Stimulated activated CD4-positive, alpha-beta T cell treated with anti-CD3 and anti-CD28 coated beads, Interleukin-1b, Interleukin-23, amount 100 ng/mL, for 24 hours (primary cell): Measurements from ENCODE around the gene TK1.

ENCODE experiments used
- DNase-seq, 4 experiments: peaks; one replicate each; pipeline ENCODE4 v3.0.0-alpha.2; 2020; ENCODE audit warnings: low read depth in 4 of 4, low spot score in 1 of 4

TK1 gene

DNA sequence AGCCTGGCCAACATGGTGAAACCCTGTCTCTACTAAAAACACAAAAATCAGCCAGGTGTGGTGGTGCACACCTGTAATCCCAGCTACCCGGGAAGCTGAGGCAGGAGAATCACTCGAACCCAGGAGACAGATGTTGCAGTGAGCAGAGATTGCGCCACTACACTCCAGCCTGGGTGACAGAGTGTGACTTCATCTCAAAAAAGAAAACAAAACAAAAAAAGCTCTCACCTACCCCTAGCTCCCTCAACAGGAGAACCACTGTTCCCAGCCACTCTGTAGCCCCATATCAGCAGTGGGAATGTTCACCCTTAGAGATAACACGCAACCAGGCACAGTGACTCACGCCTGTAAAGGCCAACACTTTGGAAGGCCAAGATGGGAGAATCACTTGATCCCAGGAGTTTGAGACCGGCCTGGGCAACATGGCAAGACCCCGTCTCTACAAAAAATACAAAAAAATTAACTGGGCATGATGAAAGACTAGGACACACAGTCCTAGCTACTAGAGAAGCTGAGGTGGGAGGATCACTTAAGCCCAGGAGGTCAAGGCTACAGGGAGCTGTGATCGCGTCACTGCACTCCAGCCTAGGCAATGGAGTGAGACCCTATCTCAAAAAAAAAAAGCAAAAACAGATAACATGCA is 50.9 kb downstream of the TK1 start:
- no peak for DNase-seq

GRCh38 chr17:78134899-78135385 is 51.9 kb downstream of the TK1 start:
- DNase-seq: no peak

GRCh38 chr17:78133971-78134898 is 52.6 kb downstream of the TK1 start:
- DNase-seq: peak in 2 of 4 experiments; percentile 59 to 65

- no peak for DNase-seq
Measured at GRCh38 chr17:78133179-78133951, 53.5 kb downstream of the TK1 start.

DNA sequence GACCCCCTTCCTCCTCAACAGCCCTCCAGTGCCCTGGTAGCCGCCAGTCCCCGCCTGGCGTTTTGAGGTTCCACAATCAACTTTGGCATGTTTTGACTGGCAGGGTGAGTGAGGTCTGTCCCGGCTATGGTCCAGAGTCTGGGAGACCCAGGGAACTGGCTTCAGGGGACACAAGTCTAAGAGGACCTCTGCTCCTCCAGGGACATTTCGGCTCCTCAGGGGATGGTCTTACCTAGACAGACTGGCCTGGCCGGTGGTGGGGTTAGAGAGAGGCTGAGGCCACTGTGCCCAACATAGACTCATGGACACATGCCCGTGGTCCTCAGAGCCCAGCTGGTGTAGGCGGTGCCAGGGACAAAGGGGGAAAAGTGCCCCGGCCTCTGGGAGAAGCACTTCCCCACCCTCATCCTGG is 54.1 kb downstream of the TK1 start:
- DNase-seq: no peak

DNA sequence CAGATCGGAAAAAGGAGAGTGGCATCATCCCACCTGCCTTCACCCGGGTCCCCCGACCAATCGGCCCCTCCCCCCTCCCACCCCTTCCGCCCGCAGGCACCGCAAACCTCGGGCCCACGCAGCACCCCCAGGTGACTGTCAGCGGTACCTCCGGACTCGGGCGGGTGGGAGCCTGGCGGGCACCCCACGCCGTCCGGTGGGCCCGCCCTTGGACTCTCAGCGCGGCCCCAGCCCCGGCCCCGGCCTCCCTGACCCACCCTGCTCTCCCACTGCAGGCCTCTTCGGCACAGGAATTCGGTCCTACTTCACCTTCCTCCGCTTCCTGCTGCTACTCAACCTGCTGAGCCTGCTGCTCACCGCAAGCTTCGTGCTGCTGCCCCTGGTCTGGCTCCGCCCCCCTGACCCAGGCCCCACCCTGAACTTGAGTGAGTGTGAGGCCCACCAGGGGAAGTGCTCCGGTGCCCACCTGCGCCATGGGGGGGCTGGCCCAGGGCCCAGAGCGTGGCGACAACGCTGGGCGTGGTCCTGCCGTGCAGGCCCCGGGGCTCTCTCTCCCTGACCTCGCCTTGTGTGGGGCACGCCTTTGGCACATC is 54.7 kb downstream of the TK1 start:
- DNase-seq: peak in 1 of 4 experiments; percentile 65

DNA sequence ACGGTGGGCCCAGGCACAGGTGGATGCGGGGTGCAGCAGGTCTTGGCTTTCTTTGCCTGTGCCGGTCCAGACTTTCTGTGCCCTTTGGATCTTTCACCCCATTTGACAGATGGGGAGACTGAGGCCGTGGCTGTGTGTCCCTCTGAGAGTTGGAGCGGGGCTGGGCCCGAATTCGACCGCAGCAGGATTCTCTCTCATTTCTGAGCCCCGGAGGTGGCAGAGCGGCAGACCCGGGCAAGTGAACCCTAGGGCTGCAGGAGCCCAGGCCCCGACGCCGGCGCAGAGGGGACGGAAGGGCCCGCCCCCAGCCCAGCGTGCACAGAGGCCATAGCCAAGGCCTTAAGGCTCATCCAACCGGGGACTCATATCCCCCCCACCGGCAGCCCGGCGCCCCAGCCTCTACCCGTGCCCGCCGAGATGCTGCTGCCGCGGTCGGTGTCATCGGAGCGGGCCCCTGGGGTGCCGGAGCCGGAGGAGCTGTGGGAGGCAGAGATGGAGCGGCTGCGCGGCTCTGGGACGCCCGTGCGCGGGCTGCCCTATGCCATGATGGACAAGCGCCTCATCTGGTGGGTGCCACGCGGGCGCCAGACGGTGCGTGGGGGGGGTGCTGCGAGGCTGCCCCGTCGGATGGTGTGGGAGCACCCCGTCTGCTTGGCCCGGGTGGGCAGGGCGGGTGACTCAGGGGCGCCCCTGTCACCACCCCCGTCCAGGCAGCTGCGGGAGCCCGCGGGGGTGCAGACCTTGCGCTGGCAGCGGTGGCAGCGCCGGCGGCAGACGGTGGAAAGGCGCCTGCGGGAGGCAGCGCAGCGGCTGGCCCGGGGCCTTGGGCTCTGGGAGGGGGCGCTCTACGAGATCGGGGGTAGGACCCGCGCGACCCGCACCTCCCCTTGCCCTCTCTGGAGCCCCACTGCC is 55.4 kb downstream of the TK1 start:
- no peak for DNase-seq

- DNase-seq: peak in 1 of 4 experiments; percentile 59
Measured at GRCh38 chr17:78130437-78131101, 56.3 kb downstream of the TK1 start, which contains the start of gene TMC8. Gene TMC8 (plus strand): TSS chr17:78130771. CDS start chr17:78131589, 818 bp downstream.

DNA sequence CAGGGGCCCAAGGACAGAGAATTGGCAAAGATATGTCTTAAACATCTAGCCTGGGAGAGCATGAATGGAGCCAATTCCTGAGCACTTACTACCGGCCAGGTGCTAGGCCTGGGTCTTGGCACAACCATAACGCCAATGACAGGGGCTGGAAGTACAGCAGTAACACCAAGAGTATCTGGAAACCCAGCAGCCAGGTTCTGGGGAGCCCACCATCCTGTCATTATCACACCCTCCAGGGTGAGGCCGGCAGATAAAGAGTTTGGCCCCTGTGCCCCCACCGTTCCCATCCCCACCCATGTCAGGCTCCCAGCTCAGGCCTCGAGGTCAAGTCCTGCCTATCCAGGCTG is 56.8 kb downstream of the TK1 start:
- no peak for DNase-seq

GRCh38 chr17:78129351-78130089 is 57.3 kb downstream of the TK1 start:
- DNase-seq: no peak

- no peak for DNase-seq
Measured at GRCh38 chr17:78128551-78129350, 58.1 kb downstream of the TK1 start, which contains the start of gene TMC6. Gene TMC6 (minus strand): TSS chr17:78128755. CDS start chr17:78126832, 1,923 bp downstream.

DNA sequence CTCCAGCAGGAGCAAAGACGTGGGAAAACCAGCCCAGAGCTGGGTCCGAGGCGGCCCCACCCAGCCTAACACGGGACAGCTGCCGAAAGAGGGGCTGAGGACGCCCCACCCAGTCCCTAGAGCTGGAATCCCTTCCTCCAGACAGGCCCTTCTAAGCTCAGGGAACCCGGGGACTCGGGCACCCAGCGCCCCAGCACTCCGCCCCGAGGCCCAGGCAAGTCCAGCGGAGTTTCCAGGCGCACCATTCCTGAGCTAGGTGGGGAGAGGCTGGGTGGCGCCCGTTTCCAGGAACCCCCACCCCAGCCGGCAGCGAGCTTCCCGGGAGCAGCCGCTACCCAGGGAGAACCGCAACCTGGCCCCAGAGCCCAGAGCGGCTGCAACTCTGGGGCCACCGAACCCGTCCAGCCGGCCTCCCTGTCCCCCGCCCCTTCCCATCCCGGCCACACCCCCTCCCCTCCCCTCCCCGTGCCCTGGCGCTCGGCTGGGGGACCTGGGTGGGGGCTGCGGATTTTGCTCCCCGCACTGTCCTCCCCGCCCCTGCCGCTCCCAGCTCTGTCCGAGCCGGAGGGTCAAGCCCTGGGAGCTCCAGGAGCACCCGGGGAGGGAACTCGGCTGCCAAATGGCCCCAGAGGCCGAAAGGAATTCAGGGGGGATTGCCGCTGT is 58.8 kb downstream of the TK1 start:
- no peak for DNase-seq

GRCh38 chr17:78127239-78127887 is 59.5 kb downstream of the TK1 start:
- DNase-seq: peak in 1 of 4 experiments; percentile 63

- no peak for DNase-seq
Measured at GRCh38 chr17:78126895-78127238, 60.0 kb downstream of the TK1 start.

DNA sequence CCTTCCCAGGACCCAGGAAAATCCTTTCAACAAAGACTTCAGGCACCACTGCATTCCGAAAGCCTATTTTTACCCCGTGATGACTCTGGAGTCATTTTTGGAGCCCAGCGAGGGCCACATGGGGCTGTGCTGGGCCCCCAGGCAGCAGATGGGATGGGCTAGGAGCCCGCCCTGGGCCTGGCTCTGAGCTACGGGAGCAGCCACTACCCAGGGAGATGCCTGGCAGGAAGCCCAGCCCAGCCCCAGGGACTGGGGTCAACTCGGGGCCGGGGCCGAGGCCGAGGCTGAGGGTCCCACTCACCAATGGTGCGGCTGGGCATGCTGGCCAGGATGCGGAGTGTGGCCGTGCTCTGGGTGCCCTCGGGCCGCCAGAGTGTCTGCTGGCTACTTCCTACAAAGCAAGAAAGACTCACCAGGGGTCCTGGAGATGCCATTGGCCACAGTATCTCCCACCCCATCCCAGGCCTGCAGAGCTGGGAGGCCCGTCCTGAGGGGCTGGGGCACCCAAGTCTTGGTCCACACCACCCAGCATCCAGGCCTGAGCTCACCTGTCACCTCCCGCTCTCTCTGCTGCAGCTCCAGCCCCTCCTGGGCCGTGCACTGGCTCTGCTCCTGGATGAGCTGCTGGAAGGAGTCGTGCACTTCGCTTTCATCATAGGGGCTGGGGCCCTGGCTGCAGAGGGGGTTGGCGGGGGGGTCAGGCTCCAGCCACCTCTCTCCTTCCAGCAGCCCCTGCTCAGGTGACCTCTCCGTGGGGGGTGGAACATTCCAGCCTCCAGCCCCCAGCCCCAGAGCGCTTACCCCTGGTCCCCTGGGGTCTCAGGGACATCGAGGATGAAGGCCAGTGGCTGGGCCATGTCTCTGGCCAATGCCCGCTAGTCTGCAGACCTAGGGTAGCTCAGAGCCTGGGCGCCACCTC is 60.6 kb downstream of the TK1 start:
- no peak for DNase-seq
